ENCODE results near the gene CAPN15. TPM values are rescaled to one million over a fixed set of nuclear protein-coding genes. Genes with fewer than 3 reads are reported as not detected.
"Not testable (repeated sequence)": the region's sequence is repeated elsewhere in the genome, so short reads cannot be mapped to it uniquely, and the experiment has no call there.

The CAPN15 gene
- total RNA-seq, 1 donor from 2014 or later: 31.9 TPM

DNA sequence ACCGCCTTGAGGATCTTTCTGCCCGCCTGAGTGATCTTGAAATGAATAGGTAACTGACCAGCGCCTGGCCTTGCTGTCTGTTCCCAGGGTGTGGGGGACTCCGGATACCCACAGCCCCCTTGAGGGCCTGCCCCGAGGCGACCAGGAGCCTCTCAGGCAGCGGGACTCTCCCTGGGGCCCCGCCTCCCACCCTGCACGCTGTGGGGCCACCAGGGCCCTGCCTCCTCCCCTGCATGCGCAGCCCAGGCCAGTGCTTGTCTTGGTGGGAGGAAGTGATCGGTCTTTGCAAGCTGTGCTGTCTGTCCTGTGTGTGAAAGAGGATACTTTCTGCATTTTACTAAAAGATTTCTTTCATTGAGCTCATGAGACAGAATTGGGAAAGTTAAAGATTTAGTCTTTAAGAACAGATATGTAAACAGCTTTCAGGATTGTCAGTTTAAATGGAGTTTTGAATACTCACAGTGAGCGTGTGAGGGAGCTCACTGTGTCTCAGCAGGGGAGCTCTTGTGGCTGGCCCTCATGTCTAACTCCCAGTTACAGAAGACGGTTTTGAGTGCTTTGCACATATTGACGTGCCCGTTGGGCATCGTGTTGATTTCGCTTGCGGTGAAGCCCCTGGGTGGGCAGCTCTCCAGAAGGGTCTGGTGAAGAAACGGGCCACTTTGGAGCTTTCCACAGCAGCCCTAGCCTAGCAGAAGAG, 36.1 kb upstream of the CAPN15 start:
- Histone ChIP-seq H3K27me3 (ENCODE audit: control insufficient read depth, insufficient read depth, low read length) (no peaks in the 10 kb centered on the region), H3K36me3 (ENCODE audit: control insufficient read depth, insufficient read depth, low read length) (peaks cover 15% of the 10 kb centered on the region), H3K4me3 (ENCODE audit: low read depth, low read length) (no peak overlapping the region)
- FAIRE-seq: no peak
- DNase-seq (ENCODE audit: low read depth): no peak
- TF ChIP-seq, protein P1, sequence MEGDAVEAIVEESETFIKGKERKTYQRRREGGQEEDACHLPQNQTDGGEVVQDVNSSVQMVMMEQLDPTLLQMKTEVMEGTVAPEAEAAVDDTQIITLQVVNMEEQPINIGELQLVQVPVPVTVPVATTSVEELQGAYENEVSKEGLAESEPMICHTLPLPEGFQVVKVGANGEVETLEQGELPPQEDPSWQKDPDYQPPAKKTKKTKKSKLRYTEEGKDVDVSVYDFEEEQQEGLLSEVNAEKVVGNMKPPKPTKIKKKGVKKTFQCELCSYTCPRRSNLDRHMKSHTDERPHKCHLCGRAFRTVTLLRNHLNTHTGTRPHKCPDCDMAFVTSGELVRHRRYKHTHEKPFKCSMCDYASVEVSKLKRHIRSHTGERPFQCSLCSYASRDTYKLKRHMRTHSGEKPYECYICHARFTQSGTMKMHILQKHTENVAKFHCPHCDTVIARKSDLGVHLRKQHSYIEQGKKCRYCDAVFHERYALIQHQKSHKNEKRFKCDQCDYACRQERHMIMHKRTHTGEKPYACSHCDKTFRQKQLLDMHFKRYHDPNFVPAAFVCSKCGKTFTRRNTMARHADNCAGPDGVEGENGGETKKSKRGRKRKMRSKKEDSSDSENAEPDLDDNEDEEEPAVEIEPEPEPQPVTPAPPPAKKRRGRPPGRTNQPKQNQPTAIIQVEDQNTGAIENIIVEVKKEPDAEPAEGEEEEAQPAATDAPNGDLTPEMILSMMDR (IDR thresholded peaks at IDR 0.05; ENCODE audit: insufficient read depth, low read length, severe bottlenecking): no peak

DNA sequence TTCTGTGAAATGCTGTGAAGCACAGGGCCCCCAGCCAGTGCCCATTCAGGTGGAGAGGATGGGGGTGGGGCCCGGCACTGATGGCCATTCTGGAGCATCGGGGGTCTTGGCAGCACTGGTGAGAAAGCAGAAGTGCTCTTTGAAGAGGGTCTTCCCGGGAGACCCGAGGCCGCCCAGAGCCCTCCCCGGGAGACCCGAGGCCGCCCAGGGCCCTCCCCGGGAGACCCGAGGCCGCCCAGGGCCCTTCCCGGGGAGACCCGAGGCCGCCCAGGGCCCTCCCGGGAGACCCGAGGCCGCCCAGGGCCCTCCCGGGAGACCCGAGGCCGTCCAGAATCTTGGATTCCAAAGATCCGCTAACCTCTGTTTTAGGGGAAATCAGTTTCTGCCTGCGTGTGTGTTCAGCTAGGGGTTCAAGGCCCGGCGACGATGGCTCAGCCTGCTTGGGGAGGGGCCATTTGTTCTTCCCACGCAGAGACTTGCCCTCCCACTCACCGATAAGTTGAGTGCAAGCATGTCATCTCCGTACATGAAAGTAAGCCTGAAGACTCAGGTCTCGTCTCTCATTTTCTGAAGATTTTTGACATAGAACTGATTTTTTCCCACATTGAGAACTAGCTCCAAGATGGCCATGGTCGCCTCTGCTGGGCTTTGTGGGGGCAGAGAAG, 35.2 kb upstream of the CAPN15 start:
- DNase-seq (ENCODE audit: low read depth): no peak
- no peak for FAIRE-seq
- Histone ChIP-seq H3K27me3 (ENCODE audit: control insufficient read depth, insufficient read depth, low read length) (no peaks in the 10 kb centered on the region), H3K36me3 (ENCODE audit: control insufficient read depth, insufficient read depth, low read length) (peaks cover 15% of the 10 kb centered on the region), H3K4me3 (ENCODE audit: low read depth, low read length) (no peak overlapping the region)
- TF ChIP-seq, protein P1 (IDR thresholded peaks at IDR 0.05; ENCODE audit: insufficient read depth, low read length, severe bottlenecking): no peak

DNA sequence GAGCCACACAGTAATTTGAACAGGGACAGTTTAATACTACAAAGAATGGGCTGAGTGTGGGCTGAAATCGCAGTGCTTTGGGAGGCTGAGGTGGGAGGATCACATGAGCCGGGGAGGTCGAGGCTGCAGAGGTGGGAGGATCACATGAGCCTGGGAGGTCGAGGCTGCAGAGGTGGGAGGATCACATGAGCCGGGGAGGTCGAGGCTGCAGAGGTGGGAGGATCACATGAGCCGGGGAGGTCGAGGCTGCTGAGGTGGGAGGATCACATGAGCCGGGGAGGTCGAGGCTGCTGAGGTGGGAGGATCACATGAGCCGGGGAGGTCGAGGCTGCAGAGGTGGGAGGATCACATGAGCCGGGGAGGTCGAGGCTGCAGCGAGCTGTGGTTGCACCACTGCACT, 32.8 kb upstream of the CAPN15 start:
- peak; percentile 40 for FAIRE-seq
- DNase-seq (ENCODE audit: low read depth); H3K27me3 ChIP-seq (ENCODE audit: control insufficient read depth, insufficient read depth, low read length); H3K4me3 ChIP-seq (ENCODE audit: low read depth, low read length): not testable (repeated sequence)
- H3K36me3 ChIP-seq (ENCODE audit: control insufficient read depth, insufficient read depth, low read length): peaks cover 13% of the 10 kb centered on the region

DNA sequence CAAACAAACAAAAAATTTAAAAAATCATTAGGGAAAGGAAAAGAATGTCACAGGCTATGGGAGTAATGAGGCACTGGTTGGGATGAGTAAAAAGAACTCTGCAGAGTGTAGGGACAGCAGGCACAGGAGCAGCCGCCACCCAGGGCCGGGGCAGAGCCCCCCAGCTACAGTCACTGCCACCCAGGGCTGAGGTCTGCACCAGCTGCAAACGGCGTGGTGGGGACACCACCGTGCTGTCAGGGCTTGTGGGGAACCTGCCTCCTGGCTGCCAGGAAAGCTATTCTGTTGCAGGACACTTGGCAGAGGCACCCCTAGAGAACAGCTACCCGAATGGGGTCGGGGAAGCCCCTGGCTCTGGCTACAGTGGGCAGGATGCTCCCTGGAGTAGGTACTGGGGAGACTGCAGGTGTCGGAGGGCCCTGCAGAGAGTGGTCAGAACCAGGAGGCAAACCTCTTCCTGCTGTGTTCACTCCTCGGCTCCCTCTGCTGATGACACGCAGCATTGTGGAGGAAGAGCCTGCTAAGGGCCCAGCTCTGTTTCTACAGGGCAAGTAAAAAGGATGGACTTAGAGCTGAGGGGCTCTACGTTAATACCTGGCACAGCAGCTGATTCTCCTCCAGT, 32.3 kb upstream of the CAPN15 start:
- DNase-seq (ENCODE audit: low read depth) (peak; percentile 31), FAIRE-seq (no peak)
- H3K27me3 ChIP-seq (ENCODE audit: control insufficient read depth, insufficient read depth, low read length): no peaks in the 10 kb centered on the region
- no peak overlapping the region for H3K4me3 ChIP-seq (ENCODE audit: low read depth, low read length)
- H3K36me3 ChIP-seq (ENCODE audit: control insufficient read depth, insufficient read depth, low read length): peaks cover 12% of the 10 kb centered on the region
- TF ChIP-seq, protein P1 (IDR thresholded peaks at IDR 0.05; ENCODE audit: insufficient read depth, low read length, severe bottlenecking): peak; percentile 45

DNA sequence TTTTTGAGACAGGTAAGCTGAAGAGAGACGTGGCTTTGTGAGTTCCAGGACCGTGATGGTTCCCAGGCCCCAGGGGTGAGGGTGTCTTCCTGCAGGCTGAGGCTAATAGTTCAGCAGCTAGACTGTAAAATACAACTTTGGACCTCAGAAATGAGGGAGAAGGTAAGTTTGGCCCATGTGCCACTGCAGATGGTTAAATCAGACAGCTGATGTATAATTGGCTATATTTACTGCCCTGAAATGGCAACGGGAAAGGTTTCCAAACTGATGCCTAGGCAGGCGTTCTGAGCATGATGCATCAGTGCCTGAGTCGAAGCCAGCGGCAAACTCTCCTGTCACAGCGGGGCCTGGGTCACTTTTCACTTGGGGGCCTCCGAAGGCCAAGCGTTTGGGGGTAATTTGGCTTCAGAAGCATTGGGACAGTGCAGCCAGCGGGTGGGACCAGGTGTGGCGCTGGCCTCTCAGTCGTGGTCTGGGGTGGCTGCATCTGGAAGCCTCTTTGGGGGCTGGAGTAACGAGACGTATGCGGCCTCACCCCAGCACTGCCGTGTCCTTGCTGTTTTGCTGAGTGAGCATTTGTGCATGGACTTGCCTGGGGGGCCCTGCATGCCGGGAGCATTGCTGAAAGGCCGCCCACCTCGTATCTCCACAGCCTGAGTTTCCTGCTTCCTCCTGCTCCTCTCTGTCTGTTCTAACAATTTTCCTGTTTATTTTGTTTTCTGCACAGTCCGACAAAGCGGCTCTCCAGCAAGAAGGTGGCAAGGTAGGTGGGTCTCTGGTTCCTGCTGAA, 31.2 kb upstream of the CAPN15 start:
- H3K27me3 ChIP-seq (ENCODE audit: control insufficient read depth, insufficient read depth, low read length): no peaks in the 10 kb centered on the region
- FAIRE-seq (no peak), DNase-seq (ENCODE audit: low read depth) (no peak)
- H3K36me3 ChIP-seq (ENCODE audit: control insufficient read depth, insufficient read depth, low read length): peaks cover 5% of the 10 kb centered on the region
- TF ChIP-seq, protein P1 (IDR thresholded peaks at IDR 0.05; ENCODE audit: insufficient read depth, low read length, severe bottlenecking): no peak
- H3K4me3 ChIP-seq (ENCODE audit: low read depth, low read length): no peak overlapping the region

DNA sequence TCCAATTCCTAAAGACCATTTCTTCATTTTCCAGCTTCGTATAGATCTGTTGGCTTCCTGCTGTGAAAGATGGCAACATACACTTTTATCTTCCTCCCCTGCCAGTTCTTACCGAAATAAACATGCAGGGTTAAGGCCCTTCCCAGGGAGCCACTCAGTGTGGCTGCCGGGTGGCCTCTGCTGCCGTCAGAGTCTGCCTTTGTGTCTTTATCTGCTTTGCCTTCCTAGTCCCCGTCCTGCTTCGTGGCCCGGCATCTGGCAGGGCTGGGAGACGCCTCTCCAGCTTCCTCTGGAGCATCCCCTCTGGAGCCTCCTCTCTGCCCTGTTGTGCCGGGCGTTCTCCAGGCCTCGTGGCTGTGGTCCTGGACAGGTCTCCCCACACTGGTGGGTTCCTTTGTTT, 30.3 kb upstream of the CAPN15 start:
- no peak for FAIRE-seq
- DNase-seq (ENCODE audit: low read depth): no peak
- TF ChIP-seq, protein P1 (IDR thresholded peaks at IDR 0.05; ENCODE audit: insufficient read depth, low read length, severe bottlenecking): no peak
- Histone ChIP-seq H3K36me3 (ENCODE audit: control insufficient read depth, insufficient read depth, low read length) (peaks cover 4% of the 10 kb centered on the region), H3K27me3 (ENCODE audit: control insufficient read depth, insufficient read depth, low read length) (no peaks in the 10 kb centered on the region), H3K4me3 (ENCODE audit: low read depth, low read length) (no peak overlapping the region)

Data from bronchial epithelial cell (primary cell).